GM23338 (cell line): ENCODE data around the gene BBLN. TPM values are rescaled to one million over a fixed set of nuclear protein-coding genes. Genes with fewer than 3 reads are reported as not detected.

Experiments
- ATAC-seq: fragments of 200-7000 bp; cut with Tn5 transposase; 3 replicates; pipeline ENCODE4 v1.9.1; 2020
- DNase-seq: peaks from one replicate; pipeline ENCODE4 v3.0.0-alpha.2; 2015; ENCODE audit warnings: low spot score
- H2AFZ ChIP-seq: fragments of 200-600 bp; sonication (generic); 2 replicates; pipeline ENCODE4 v1.8.0; 2016; ENCODE audit warnings: antibody characterized with exemption, mild to moderate bottlenecking, moderate library complexity
- H3F3A ChIP-seq: fragments of 200-600 bp; sonication (generic); replicated peaks from 2 replicates; pipeline ENCODE4 v1.8.0; 2017; ENCODE audit warnings: antibody characterized with exemption, mixed run types, low read depth
- H3K27ac ChIP-seq: fragments of 200-600 bp; sonication (generic); 2 replicates; pipeline ENCODE4 v1.6.1; 2016; ENCODE audit warnings: low read depth
- H3K27me3 ChIP-seq: fragments of 200-600 bp; sonication (generic); 2 replicates; pipeline ENCODE4 v1.8.0; 2016; ENCODE audit warnings: mild to moderate bottlenecking, mixed run types, moderate library complexity; ENCODE audit not compliant: insufficient read depth
- H3K36me3 ChIP-seq: fragments of 200-600 bp; sonication (generic); 2 replicates; pipeline ENCODE4 v1.8.0; 2016; ENCODE audit warnings: mild to moderate bottlenecking; ENCODE audit not compliant: insufficient read depth
- H3K4me1 ChIP-seq: fragments of 200-600 bp; sonication (generic); 2 replicates; pipeline ENCODE4 v1.8.0; 2016; ENCODE audit warnings: mild to moderate bottlenecking, moderate library complexity; ENCODE audit not compliant: insufficient read depth
- H3K4me2 ChIP-seq: fragments of 200-600 bp; sonication (generic); 2 replicates; pipeline ENCODE4 v1.7.1; 2017; ENCODE audit warnings: mixed run types
- H3K4me3 ChIP-seq: fragments of 200-600 bp; sonication (generic); 2 replicates; pipeline ENCODE4 v1.6.1; 2016; ENCODE audit warnings: mixed run types
- H3K79me2 ChIP-seq: fragments of 200-600 bp; sonication (generic); replicated peaks from 2 replicates; pipeline ENCODE4 v1.8.0; 2017; ENCODE audit warnings: mild to moderate bottlenecking; ENCODE audit not compliant: insufficient read depth
- H3K9me2 ChIP-seq: fragments of 200-600 bp; sonication (generic); 2 replicates; pipeline ENCODE4 v1.8.0; 2017; ENCODE audit not compliant: insufficient read depth
- H4K20me1 ChIP-seq: fragments of 200-600 bp; sonication (generic); replicated peaks from 2 replicates; pipeline ENCODE4 v1.8.0; 2017; ENCODE audit warnings: mild to moderate bottlenecking; ENCODE audit not compliant: insufficient read depth
- H3K27ac Mint-ChIP-seq: 2 replicates; pipeline ENCODE4 v1.8.0; 2020; ENCODE audit warnings: inconsistent platforms, mild to moderate bottlenecking, moderate library complexity, mixed read lengths
- H3K27me3 Mint-ChIP-seq: 3 replicates; pipeline ENCODE4 v1.8.0; 2022; ENCODE audit warnings: low read depth, mild to moderate bottlenecking, moderate library complexity, mixed read lengths, inconsistent platforms; ENCODE audit not compliant: insufficient read depth, poor library complexity
- H3K36me3 Mint-ChIP-seq: 3 replicates; pipeline ENCODE4 v1.8.0; 2021; ENCODE audit warnings: low read depth, mild to moderate bottlenecking, inconsistent platforms, moderate library complexity, mixed read lengths
- H3K4me1 Mint-ChIP-seq: 3 replicates; pipeline ENCODE4 v1.8.0; 2020; ENCODE audit warnings: mild to moderate bottlenecking, inconsistent platforms, mixed read lengths
- H3K4me3 Mint-ChIP-seq: 3 replicates; pipeline ENCODE4 v1.8.0; 2021; ENCODE audit warnings: moderate library complexity, mild to moderate bottlenecking, inconsistent platforms, mixed read lengths
- H3K9me3 Mint-ChIP-seq: 3 replicates; pipeline ENCODE4 v1.8.0; 2020; ENCODE audit warnings: moderate library complexity, mild to moderate bottlenecking, inconsistent platforms, mixed read lengths
- CREB1 ChIP-seq: fragments of 250-450 bp; sonication (Bioruptor Pico); IDR thresholded peaks from 2 replicates; pipeline ENCODE4 v1.5.0; 2020; ENCODE audit warnings: low read depth, mild to moderate bottlenecking, moderate library complexity
- ETS1 ChIP-seq: IDR thresholded peaks from 2 replicates; pipeline ENCODE4 v1.6.1; 2016; ENCODE audit warnings: antibody characterized with exemption
- EZH2 ChIP-seq: fragments of 200-600 bp; sonication (generic); IDR thresholded peaks from one replicate; pipeline ENCODE4 v1.8.0; 2017; ENCODE audit warnings: antibody characterized with exemption, mild to moderate bottlenecking, low read depth; ENCODE audit not compliant: unreplicated experiment
- STAT1 ChIP-seq: IDR thresholded peaks from one replicate; pipeline ENCODE4 v1.6.1; 2016; ENCODE audit warnings: antibody characterized with exemption; ENCODE audit not compliant: unreplicated experiment
- ZNF114 ChIP-seq: fragments of 250-450 bp; sonication (Bioruptor Pico); IDR thresholded peaks from 2 replicates; pipeline ENCODE4 v1.5.0; 2020; ENCODE audit warnings: mild to moderate bottlenecking, moderate library complexity
- ZNF331 ChIP-seq: fragments of 250-450 bp; sonication (Bioruptor Pico); IDR thresholded peaks from 2 replicates; pipeline ENCODE4 v1.5.0; 2020; ENCODE audit warnings: low read depth, mild to moderate bottlenecking, moderate library complexity
- ZNF462 ChIP-seq: fragments of 250-450 bp; sonication (Bioruptor Pico); IDR thresholded peaks from 2 replicates; pipeline ENCODE4 v1.5.0; 2020; ENCODE audit warnings: mild to moderate bottlenecking, moderate library complexity
- polyA plus RNA-seq: library from polyadenylated mRNA; unstranded; fragments of >200 nt; fragmentation: Nextera tagmentation; extraction: Ambion mirVana; gene quantifications from 2 replicates; pipeline ENCODE4 v1.2.1, GENCODE V29; 2016
- total RNA-seq: library from RNA; depleted of rRNA; stranded (reverse); fragments of >200 nt; shearing (Covaris generic); gene quantifications from 2 replicates; pipeline ENCODE4 v1.2.3, GENCODE V29; 2014

BBLN gene
- total and polyA plus RNA-seq, 2 experiments from 2014 or later, result 171 to 246 TPM

DNA sequence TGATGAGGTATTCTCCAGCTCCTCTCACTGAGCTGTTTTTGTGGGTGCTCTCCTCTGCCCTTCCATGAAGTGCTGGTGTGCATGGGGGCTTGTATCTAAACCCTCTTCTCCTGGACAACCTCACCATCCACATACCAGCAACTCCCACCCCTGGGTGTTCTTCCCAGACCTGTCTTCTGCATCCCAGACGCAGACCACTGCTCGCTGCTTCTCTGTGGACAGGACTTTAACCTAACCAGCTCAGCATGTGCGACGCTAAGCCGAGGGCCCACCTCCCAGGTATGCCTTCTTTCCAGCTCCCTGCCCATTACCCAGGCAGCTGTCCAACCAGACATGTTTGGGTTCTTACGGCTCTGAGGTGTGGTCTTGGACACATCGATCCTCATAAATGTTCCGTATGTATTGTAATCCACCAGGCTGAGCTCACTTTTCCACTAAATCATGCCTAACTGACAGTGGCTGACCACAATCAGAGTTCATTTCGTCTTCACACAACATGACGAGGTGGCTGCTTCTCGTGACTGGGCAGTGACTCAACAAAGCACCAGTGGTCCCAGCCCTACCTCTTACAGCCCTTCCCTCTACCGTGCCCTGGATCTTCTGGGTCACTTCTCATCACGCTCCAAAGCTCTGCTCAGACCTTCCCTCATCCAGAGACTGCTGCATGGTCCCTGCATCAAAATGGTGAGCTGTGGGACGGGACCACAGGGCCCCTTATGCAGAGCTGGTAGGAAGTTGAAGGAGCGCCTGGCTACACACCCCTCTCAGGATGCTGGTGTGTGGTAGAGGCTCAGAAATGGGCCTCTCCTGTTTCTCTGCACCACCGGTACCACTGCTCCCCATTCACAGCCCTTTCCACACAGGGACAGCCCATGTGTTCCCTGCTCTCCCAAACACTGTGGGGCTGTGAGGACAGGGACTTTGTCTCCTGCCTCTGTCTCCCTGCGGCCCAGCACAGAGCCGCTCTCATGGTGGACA is 23.0 kb upstream of the BBLN start (continued):
- no peak for TF ChIP-seq ZNF462

DNA sequence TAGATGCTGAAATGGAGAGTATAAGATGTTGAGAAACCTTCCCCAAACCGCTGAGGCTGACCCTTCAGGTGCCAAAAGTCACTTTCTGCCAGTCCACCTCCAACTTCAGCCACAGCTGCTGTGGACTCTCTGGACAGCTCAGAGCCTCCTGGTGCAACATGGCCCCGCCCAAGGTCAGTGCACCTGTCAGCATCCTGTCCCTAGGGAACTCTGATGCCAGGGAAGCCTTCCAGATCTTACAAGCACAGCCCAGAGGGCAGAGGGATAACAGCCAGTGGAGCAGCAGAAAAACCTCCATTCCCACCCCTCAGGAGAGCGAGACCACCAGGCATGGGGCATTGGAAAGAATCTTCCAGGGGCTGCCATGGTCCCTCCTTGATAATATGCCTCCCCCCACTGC is 22.1 kb upstream of the BBLN start:
- H3K27me3 ChIP-seq, result no peaks in the 10 kb centered on the region
- H3K27me3 Mint-ChIP-seq, result no peaks in the 10 kb centered on the region
- H3K36me3 ChIP-seq, result no peaks in the 10 kb centered on the region
- no peaks in the 10 kb centered on the region for H4K20me1 ChIP-seq
- peaks cover 4% of the 10 kb centered on the region for H3K4me1 Mint-ChIP-seq
- H3K4me2 ChIP-seq, result no peak overlapping the region
- no peak overlapping the region for H3K4me3 ChIP-seq
- no peaks in the 10 kb centered on the region for H3K9me3 Mint-ChIP-seq
- H3K4me1 ChIP-seq, result no peaks in the 10 kb centered on the region
- no peaks in the 10 kb centered on the region for H3F3A ChIP-seq
- H3K36me3 Mint-ChIP-seq, result no peaks in the 10 kb centered on the region; the same call in 2 of the 3 replicates
- no peak overlapping the region for H3K4me3 Mint-ChIP-seq
- H3K27ac Mint-ChIP-seq, result no peak overlapping the region
- no peak overlapping the region for H3K27ac ChIP-seq
- ATAC-seq, result no peak
- H2AFZ ChIP-seq, result no peak overlapping the region
- H3K9me2 ChIP-seq, result no peaks in the 10 kb centered on the region
- H3K79me2 ChIP-seq, result no peaks in the 10 kb centered on the region
- DNase-seq, result no peak
- TF ChIP-seq ZNF462, result no peak
- no peak for TF ChIP-seq STAT1
- no peak for TF ChIP-seq CREB1
- TF ChIP-seq ZNF331 (CRISPR knock-in tag), result no peak
- no peak for TF ChIP-seq ZNF114 (CRISPR knock-in tag)
- TF ChIP-seq EZH2, result no peak
- no peak for TF ChIP-seq ETS1
